ENCODE results near the gene HINT1.
"Not testable (repeated sequence)": the region's sequence is repeated elsewhere in the genome, so short reads cannot be mapped to it uniquely, and the experiment has no call there.

Gene HINT1

GRCh38 chr5:131165119-131165727 is at the start of gene HINT1:
Gene HINT1 (minus strand): TSS chr5:131165256. CDS start chr5:131165205, 51 bp downstream.
- peak; percentile 95 for DNase-seq

GRCh38 chr5:131214609-131215227 is 49.7 kb upstream of the HINT1 start:
- no peak for DNase-seq

- DNase-seq: no peak
Measured at GRCh38 chr5:131212471-131213021, 47.5 kb upstream of the HINT1 start.

- no peak for DNase-seq
Measured at GRCh38 chr5:131211669-131212068, 46.6 kb upstream of the HINT1 start.

GRCh38 chr5:131210151-131210510 is 45.1 kb upstream of the HINT1 start:
- no peak for DNase-seq

- DNase-seq: peak; percentile 29
Measured at GRCh38 chr5:131209506-131210150, 44.6 kb upstream of the HINT1 start.

GRCh38 chr5:131209175-131209505 is 44.1 kb upstream of the HINT1 start:
- DNase-seq: no peak

GRCh38 chr5:131206772-131207171 is 41.7 kb upstream of the HINT1 start:
- no peak for DNase-seq

- DNase-seq: no peak
Measured at GRCh38 chr5:131206061-131206460, 41.0 kb upstream of the HINT1 start.

- no peak for DNase-seq
Measured at GRCh38 chr5:131204964-131205363, 39.9 kb upstream of the HINT1 start.

GRCh38 chr5:131200560-131200959 is 35.5 kb upstream of the HINT1 start:
- DNase-seq: no peak

- DNase-seq: no peak
Measured at GRCh38 chr5:131198625-131199024, 33.6 kb upstream of the HINT1 start.

GRCh38 chr5:131196331-131196730 is 31.3 kb upstream of the HINT1 start:
- no peak for DNase-seq

- no peak for DNase-seq
Measured at GRCh38 chr5:131195696-131196095, 30.6 kb upstream of the HINT1 start.

- DNase-seq: no peak
Measured at GRCh38 chr5:131194725-131195124, 29.7 kb upstream of the HINT1 start.

- DNase-seq: not testable (repeated sequence)
Measured at GRCh38 chr5:131193897-131194296, 28.8 kb upstream of the HINT1 start.

GRCh38 chr5:131193106-131193505 is 28.1 kb upstream of the HINT1 start:
- no peak for DNase-seq

GRCh38 chr5:131186561-131187256 is 21.7 kb upstream of the HINT1 start:
- DNase-seq: peak; percentile 91

GRCh38 chr5:131185523-131186104 is 20.6 kb upstream of the HINT1 start:
- DNase-seq: peak; percentile 12

GRCh38 chr5:131182839-131183238 is 17.8 kb upstream of the HINT1 start:
- no peak for DNase-seq

- DNase-seq: no peak
Measured at GRCh38 chr5:131180407-131180806, 15.4 kb upstream of the HINT1 start.

- DNase-seq: peak; percentile 65
Measured at GRCh38 chr5:131171276-131171810, 6.3 kb upstream of the HINT1 start.
